Measurements from ENCODE around the gene IFT43.

IFT43 gene

GRCh38 chr14:75960231-75960630 is 25.3 kb upstream of the IFT43 start:
- TF ChIP-seq CTCF (conservative IDR thresholded peaks at IDR 0.05): no peak
- no peak overlapping the region for H3K27ac ChIP-seq

- H3K27ac ChIP-seq: no peak overlapping the region
- TF ChIP-seq CTCF (conservative IDR thresholded peaks at IDR 0.05) (no peak), ZFX (IDR thresholded peaks at IDR 0.05) (no peak)
Observed at GRCh38 chr14:75961662-75962061, 23.9 kb upstream of the IFT43 start.

- H3K27ac ChIP-seq: no peak overlapping the region
- no peak for TF ChIP-seq ZFX (IDR thresholded peaks at IDR 0.05)
- TF ChIP-seq CTCF (conservative IDR thresholded peaks at IDR 0.05): no peak
Observed at GRCh38 chr14:75967866-75968265, 17.7 kb upstream of the IFT43 start.

GRCh38 chr14:75968456-75968855 is 17.1 kb upstream of the IFT43 start:
- TF ChIP-seq CTCF (conservative IDR thresholded peaks at IDR 0.05) (no peak), ZFX (IDR thresholded peaks at IDR 0.05) (no peak)
- no peak overlapping the region for H3K27ac ChIP-seq

GRCh38 chr14:75969126-75969525 is 16.4 kb upstream of the IFT43 start:
- TF ChIP-seq ZFX (IDR thresholded peaks at IDR 0.05) (no peak), CTCF (conservative IDR thresholded peaks at IDR 0.05) (no peak)
- no peak overlapping the region for H3K27ac ChIP-seq

- TF ChIP-seq CTCF (conservative IDR thresholded peaks at IDR 0.05) (no peak), ZFX (IDR thresholded peaks at IDR 0.05) (no peak)
- no peak overlapping the region for H3K27ac ChIP-seq
Observed at GRCh38 chr14:75969891-75970290, 15.7 kb upstream of the IFT43 start.

- TF ChIP-seq ZFX (IDR thresholded peaks at IDR 0.05): no peak
- TF ChIP-seq CTCF (conservative IDR thresholded peaks at IDR 0.05): no peak
- H3K27ac ChIP-seq: no peak overlapping the region
Observed at GRCh38 chr14:75970989-75971388, 14.6 kb upstream of the IFT43 start.
